Testis (tissue), 2 donors: ENCODE measurements around the gene RGS12.

Experiments used
- POLR2A ChIP-seq: fragments of 450-650 bp; IDR thresholded peaks from one replicate; pipeline ENCODE4 v1.6.1; 2017; ENCODE audit warnings: antibody characterized with exemption, mild to moderate bottlenecking, moderate library complexity
- TF ChIP-seq, protein P1 (sequence below), 3 experiments: fragments of 450-650 bp in 2 of 3; fragments of 200-600 bp in 1 of 3; sonication (generic) in 1 of 3; IDR thresholded peaks; one replicate each; pipeline ENCODE4 v1.5.1; 2016 to 2019; ENCODE audit warnings: antibody characterized with exemption in 3 of 3, mild to moderate bottlenecking in 2 of 3, moderate library complexity in 1 of 3

DNA sequence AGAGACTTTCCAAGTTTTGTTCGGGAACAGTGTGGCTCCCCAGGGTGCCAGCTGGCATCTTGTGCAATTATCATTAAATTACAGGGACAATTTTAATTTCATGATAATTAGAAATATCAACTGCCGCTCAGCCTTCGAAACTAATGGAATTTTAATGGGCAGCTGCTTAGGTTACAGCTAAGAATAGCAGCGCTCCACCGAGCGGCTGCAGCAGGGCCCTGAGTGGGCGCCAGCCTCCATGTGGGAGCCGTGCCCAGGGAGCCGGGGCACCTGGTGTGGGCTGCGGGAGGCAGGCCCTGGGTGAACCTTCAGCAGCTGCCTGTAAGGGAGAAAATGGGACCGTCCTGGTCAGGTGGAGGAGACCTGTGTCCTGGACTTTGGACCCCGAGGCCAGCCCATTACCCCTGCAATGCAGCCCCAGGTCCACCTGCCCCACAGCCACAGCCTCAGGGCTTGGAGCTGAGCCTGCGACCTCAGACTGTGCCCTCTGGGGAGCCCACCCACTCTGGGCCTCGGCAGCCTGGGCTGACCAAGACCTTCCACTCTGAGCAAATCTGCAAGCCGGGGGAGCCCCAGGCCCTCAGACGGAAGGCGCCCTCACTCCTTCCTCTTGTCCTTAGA lies 22.7 kb upstream of the RGS12 start:
- TF ChIP-seq, protein P1, sequence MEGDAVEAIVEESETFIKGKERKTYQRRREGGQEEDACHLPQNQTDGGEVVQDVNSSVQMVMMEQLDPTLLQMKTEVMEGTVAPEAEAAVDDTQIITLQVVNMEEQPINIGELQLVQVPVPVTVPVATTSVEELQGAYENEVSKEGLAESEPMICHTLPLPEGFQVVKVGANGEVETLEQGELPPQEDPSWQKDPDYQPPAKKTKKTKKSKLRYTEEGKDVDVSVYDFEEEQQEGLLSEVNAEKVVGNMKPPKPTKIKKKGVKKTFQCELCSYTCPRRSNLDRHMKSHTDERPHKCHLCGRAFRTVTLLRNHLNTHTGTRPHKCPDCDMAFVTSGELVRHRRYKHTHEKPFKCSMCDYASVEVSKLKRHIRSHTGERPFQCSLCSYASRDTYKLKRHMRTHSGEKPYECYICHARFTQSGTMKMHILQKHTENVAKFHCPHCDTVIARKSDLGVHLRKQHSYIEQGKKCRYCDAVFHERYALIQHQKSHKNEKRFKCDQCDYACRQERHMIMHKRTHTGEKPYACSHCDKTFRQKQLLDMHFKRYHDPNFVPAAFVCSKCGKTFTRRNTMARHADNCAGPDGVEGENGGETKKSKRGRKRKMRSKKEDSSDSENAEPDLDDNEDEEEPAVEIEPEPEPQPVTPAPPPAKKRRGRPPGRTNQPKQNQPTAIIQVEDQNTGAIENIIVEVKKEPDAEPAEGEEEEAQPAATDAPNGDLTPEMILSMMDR (IDR thresholded peaks at IDR 0.05): no peak
- no peak for TF ChIP-seq POLR2A
